Adrenal gland (tissue), 12 donors: ENCODE data around the gene ACSM3. TPM values are rescaled to one million over a fixed set of nuclear protein-coding genes. Genes with fewer than 3 reads are reported as not detected.

Experiments used
- DNase-seq, 7 donors: peaks; one replicate each; pipeline ENCODE4 v3.0.0-alpha.2; 2019 to 2020
- H3K27ac ChIP-seq, 5 donors: fragments of 200-600 bp; sonication (generic) in 4 of 5; 1 replicate in 3 of 5; 2 replicates in 2 of 5; pipeline versions ENCODE4 v1.5.1 to v1.8.0; 2016 to 2020; ENCODE audit warnings: mild to moderate bottlenecking in 1 of 5
- H3K27me3 ChIP-seq: fragments of 200-600 bp; 2 replicates; pipeline ENCODE4 v1.8.0; 2021
- H3K36me3 ChIP-seq, 2 donors: fragments of 200-600 bp; replicated peaks in 1 of 2; 1 replicate in 1 of 2; 2 replicates in 1 of 2; pipeline versions ENCODE4 v1.5.1 to v1.8.0; 2018 to 2022
- H3K4me1 ChIP-seq, 2 donors: fragments of 200-600 bp; replicated peaks in 1 of 2; 1 replicate in 1 of 2; 2 replicates in 1 of 2; pipeline versions ENCODE4 v1.5.1 to v1.8.0; 2018 to 2021
- H3K4me3 ChIP-seq, 4 donors: fragments of 200-600 bp; sonication (generic) in 3 of 4; one replicate each; pipeline ENCODE4 v1.5.1; 2016 to 2018
- H3K9me3 ChIP-seq, 3 donors: fragments of 200-600 bp; sonication (generic) in 1 of 3; replicated peaks in 1 of 3; 1 replicate in 2 of 3; 2 replicates in 1 of 3; pipeline versions ENCODE4 v1.5.1 to v1.8.0; 2016 to 2021
- POLR2A ChIP-seq, 2 donors: fragments of 450-650 bp; IDR thresholded peaks; one replicate each; pipeline ENCODE4 v1.6.1; 2017; ENCODE audit warnings: antibody characterized with exemption in 2 of 2, mild to moderate bottlenecking in 2 of 2, moderate library complexity in 1 of 2
- WGBS, 4 donors: extraction: QIAGEN DNeasy Blood & Tissue Kit in 2 of 4; methylation state at CpG; one replicate each; pipeline versions ENCODE4 v1.1.5 to v1.1.7; 2013 to 2017; 5-methylcytosine and 5-hydroxymethylcytosine counted together
- intact Hi-C, 2 donors: fragments of 100-400 bp; cut with DNase I; formaldehyde crosslinking; loops; one replicate each; pipeline versions ENCODE4 v1.14.1 to v1.15.0; 2022 to 2023
- polyA plus RNA-seq, 3 donors: library from polyadenylated mRNA; stranded (reverse); fragments of 200-250 nt in 2 of 3; fragments of 350-450 nt in 1 of 3; fragmentation: Illumina TruSeq in 1 of 3; extraction: RNeasy Lipid Tissue Mini Kit (QIAGEN cat#74804) in 1 of 3; gene quantifications; one replicate each; pipeline ENCODE4 v1.2.3, GENCODE V29; 2013 to 2014
- small RNA-seq, 2 donors: library from RNA; depleted of rRNA; stranded (forward); fragments of <200 nt; gene quantifications; one replicate each; pipeline ENCODE3, GENCODE V24; 2016
- total RNA-seq, 9 donors: library from RNA; depleted of rRNA in 4 of 9; stranded (reverse); fragments of >200 nt in 4 of 9; fragments of 120-200 nt in 1 of 9; fragmentation: NEBNext Ultra II Directional in 1 of 9; extraction: Animal tissue kit (Norgen Biotek cat#: 25700) in 1 of 9; gene quantifications; one replicate each; pipeline versions ENCODE4 v1.1.0 to v1.2.4, GENCODE V29; 2013 to 2023
- TF ChIP-seq, protein P1 (sequence below), 6 experiments: fragments of 450-650 bp in 4 of 6; fragments of 200-600 bp in 2 of 6; sonication (generic) in 1 of 6; IDR thresholded peaks; 1 replicate in 5 of 6; 2 replicates in 1 of 6; pipeline versions ENCODE4 v1.5.1 to v1.8.0; 2016 to 2021; ENCODE audit warnings: antibody characterized with exemption in 6 of 6, mild to moderate bottlenecking in 2 of 6, moderate library complexity in 1 of 6
- donor health status: healthy with polysubstance abuse.
- donor health status: Bipolar disorder and iron deficiency.
- donor health status: DM: yes; HTN: yes; CAD: no.
- donor health status: DM: no; HTN: no; CAD: no.
- donor health status: DM: no; HTN: no; CAD: no.
- donor health status: DM: yes; HTN: yes; CAD: no.

Gene ACSM3
- total and polyA plus RNA-seq, 12 donors, result 4.7 to 99.4 (median 11.6) TPM

DNA sequence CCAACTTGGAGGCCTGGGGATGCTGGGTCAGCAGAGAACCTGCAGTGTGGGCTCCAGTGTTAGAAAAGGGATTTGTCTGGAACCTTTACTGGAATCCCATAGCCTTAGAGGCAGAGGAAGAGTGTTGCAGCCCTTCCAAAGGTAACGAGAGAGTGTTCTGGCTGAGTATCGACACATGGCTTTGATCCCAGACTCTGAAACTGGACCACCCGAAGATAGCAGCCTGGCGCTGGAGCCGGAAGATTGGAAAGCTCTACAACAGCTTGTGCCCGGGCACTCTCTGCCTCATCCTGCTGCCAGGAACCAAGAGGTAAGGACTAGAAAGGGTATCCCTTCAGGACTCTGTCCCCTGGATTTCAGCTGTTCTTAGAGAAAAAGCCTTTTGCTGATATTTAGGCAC lies 82.2 kb downstream of the ACSM3 start:
- H3K4me1 ChIP-seq, result peaks cover 10 to 11% of the 10 kb centered on the region in 2 donors
- H3K36me3 ChIP-seq, result no peaks in the 10 kb centered on the region
- H3K9me3 ChIP-seq, result no peaks in the 10 kb centered on the region
- H3K27me3 ChIP-seq, result no peaks in the 10 kb centered on the region
- no peak overlapping the region for H3K4me3 ChIP-seq
- TF ChIP-seq POLR2A (IDR thresholded peaks at IDR 0.05), result no peak
- TF ChIP-seq, protein P1, sequence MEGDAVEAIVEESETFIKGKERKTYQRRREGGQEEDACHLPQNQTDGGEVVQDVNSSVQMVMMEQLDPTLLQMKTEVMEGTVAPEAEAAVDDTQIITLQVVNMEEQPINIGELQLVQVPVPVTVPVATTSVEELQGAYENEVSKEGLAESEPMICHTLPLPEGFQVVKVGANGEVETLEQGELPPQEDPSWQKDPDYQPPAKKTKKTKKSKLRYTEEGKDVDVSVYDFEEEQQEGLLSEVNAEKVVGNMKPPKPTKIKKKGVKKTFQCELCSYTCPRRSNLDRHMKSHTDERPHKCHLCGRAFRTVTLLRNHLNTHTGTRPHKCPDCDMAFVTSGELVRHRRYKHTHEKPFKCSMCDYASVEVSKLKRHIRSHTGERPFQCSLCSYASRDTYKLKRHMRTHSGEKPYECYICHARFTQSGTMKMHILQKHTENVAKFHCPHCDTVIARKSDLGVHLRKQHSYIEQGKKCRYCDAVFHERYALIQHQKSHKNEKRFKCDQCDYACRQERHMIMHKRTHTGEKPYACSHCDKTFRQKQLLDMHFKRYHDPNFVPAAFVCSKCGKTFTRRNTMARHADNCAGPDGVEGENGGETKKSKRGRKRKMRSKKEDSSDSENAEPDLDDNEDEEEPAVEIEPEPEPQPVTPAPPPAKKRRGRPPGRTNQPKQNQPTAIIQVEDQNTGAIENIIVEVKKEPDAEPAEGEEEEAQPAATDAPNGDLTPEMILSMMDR (IDR thresholded peaks at IDR 0.05), result no peak
- DNase-seq, result no peak
- no peak overlapping the region for H3K27ac ChIP-seq
- intact Hi-C loops, result loop anchor here (5.0 to 10.0 kb wide), 3 partner anchors 101 to 241 kb away; no protein-coding TSS in a partner anchor
- 84 to 98% (median 94%) methylated on average over 6 of the region's 6 CpGs for WGBS, 4 donors

DNA sequence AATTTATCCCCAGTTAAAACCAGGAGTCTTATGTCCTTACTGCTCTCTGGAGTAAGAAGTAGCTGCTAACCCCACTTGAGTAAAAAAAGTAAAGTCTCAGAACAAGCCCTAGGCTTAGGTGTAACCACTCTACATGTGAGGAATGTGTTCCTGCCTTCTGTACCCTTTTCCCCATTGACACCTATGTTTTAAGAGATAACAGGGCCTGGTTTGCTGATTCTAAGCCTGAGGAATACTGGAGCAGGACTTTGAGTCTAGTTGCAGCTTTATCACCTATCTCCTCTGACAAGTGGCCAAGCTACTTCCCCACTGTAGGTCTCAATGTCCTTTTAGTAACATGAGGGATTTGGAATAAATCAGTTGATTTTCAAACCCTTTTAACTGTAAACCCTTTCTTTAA lies 82.7 kb downstream of the ACSM3 start:
- Histone ChIP-seq H3K4me3 (no peak overlapping the region), H3K4me1 (peaks cover 15 to 17% of the 10 kb centered on the region in 2 donors), H3K9me3 (no peaks in the 10 kb centered on the region), H3K27me3 (no peaks in the 10 kb centered on the region), H3K27ac (no peak overlapping the region), H3K36me3 (no peaks in the 10 kb centered on the region)
- TF ChIP-seq, protein P1 (IDR thresholded peaks at IDR 0.05), result no peak
- no peak for TF ChIP-seq POLR2A (IDR thresholded peaks at IDR 0.05)
- intact Hi-C loops, result loop anchor here (5.0 to 10.0 kb wide), 3 partner anchors 101 to 241 kb away; no protein-coding TSS in a partner anchor
- no peak for DNase-seq

Small RNA genes within 50 kb of the gene (small RNA-seq; reads per million reads assigned to genes)
- gene RF00618 (0 reads per million in 2 donors), gene RNU6-944P (0 reads per million in 2 donors)

Other genes with a start within 250 kb of the ACSM3 start
- 1 to 10 TPM in 1 of 9 donors, under 1 TPM in 3, not detected in 5; 0.18 to 1.0 (median 0.39) TPM for gene ACSM2B, start 187.6 kb upstream of the ACSM3 start, total RNA-seq
- gene ACSM2B, start 187.6 kb upstream of the ACSM3 start, polyA plus RNA-seq, result 1 to 10 TPM in 1 of 3 donors, under 1 TPM in 2; 0.07 to 1.0 (median 0.11) TPM
- gene ACSM1, start 66.3 kb upstream of the ACSM3 start, total RNA-seq, result 1 to 10 TPM in 2 of 9 donors, under 1 TPM in 4, not detected in 3; 0.28 to 5.5 (median 0.69) TPM
- 1 to 10 TPM in 1 of 3 donors, under 1 TPM in 2; 0.13 to 2.4 (median 0.32) TPM for gene ACSM1, start 66.3 kb upstream of the ACSM3 start, polyA plus RNA-seq
- gene THUMPD1, start 22.2 kb upstream of the ACSM3 start, total RNA-seq, result 10 to 100 TPM; 19.0 to 86.1 (median 40.4) TPM
- gene THUMPD1, start 22.2 kb upstream of the ACSM3 start, polyA plus RNA-seq, result 10 to 100 TPM; 22.0 to 34.0 (median 30.3) TPM
- 10 to 100 TPM; 12.2 to 45.1 (median 24.4) TPM for gene ERI2, start 42.5 kb downstream of the ACSM3 start, total RNA-seq
- 10 to 100 TPM in 2 of 3 donors, 1 to 10 TPM in 1; 9.2 to 18.0 (median 16.4) TPM for gene ERI2, start 42.5 kb downstream of the ACSM3 start, polyA plus RNA-seq
- gene REXO5, start 42.5 kb downstream of the ACSM3 start, total RNA-seq, result 10 to 100 TPM in 2 of 9 donors, 1 to 10 TPM in 6, under 1 TPM in 1; 0.78 to 10.1 (median 4.1) TPM
- 1 to 10 TPM; 1.7 to 3.9 (median 2.7) TPM for gene REXO5, start 42.5 kb downstream of the ACSM3 start, polyA plus RNA-seq
- gene DCUN1D3, start 136.3 kb downstream of the ACSM3 start, total RNA-seq, result 10 to 100 TPM in 8 of 9 donors, 1 to 10 TPM in 1; 9.5 to 47.2 (median 26.1) TPM
- 10 to 100 TPM in 1 of 3 donors, 1 to 10 TPM in 2; 7.2 to 12.3 (median 9.8) TPM for gene DCUN1D3, start 136.3 kb downstream of the ACSM3 start, polyA plus RNA-seq
- 10 to 100 TPM; 18.0 to 64.4 (median 36.8) TPM for gene LYRM1, start 136.8 kb downstream of the ACSM3 start, total RNA-seq
- 10 to 100 TPM; 35.0 to 74.0 (median 54.8) TPM for gene LYRM1, start 136.8 kb downstream of the ACSM3 start, polyA plus RNA-seq